GM10847 (cell line): ENCODE results near the gene MSANTD1.

Source experiments
- POLR2A ChIP-seq: IDR thresholded peaks from 2 replicates; pipeline ENCODE4 v1.6.1; 2011; ENCODE audit not compliant: insufficient read length; ENCODE audit errors: extremely low read depth

The MSANTD1 gene

DNA sequence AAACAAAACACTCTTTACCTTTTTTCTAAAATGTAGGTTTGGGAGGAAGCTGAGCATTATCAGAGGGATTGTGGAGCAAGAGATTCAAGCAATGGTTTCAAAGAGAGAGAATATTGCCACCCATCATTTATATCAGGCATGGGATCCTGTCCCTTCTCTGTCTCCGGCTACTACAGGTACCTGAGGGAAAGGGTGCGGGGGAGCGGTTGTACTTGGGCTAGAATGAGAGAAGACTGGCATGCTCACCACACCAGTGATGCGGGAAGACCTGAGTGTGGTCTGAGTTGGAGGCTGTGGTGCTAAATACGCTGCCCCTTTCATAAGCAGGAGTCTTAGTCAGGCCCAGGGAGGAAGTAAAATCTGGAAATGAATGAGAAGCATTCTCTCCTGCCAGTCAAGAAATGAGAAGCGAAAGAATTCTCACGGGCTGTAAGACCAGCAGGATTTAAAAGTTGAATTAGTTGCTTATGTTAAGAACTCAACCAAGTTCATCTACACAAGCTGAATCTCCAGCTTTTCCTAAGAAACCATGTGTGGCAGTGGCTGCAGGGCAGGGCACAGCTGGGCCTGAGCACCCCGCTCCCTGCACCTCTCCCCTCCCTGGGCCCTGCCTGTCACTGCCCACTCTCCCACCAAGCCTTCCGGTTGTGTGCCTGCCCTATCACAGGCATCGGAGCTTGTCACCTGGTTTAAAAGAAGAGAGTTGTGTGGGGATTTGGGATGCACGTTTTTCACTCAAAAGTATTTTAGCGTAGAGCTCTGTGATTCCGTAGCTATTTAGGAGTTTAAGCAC is 24.8 kb upstream of the MSANTD1 start:
- no peak for TF ChIP-seq POLR2A

DNA sequence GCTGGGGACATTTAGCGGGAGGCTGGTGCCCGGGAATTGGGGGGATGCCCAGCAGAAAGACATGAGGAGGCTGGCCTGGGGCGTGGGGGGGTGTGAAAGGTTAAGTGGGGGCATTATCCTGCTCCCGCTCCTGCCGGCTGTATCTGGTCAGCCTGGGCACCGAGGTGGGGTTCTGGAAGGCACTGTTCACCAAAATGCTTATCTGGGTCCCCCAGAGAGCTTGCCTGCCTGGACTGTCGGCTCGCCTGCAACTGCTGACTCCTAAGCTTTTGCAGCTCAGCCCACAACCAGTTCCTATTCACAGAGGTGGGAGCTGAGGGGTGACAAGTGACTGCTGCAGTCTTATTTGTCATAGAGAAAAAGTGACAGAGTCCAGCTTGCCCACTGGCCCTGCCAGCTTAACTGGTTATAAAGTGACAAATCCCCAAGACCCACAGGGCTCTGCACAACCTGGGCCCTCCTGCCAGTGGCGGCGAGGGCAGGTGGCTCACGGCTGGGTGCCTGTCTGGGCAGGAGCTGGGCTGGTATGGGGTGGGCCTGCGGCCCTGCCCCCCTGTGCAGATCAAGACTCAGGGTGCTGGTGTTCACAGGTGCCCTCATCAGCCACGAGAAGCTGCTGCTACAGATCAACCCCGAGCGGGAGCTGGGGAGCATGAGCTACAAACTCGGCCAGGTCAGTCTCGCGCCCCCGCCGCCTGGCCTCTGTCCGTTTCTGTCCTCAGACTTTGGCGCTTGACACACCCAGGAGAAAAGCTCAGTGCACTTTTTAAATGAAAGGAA is 23.7 kb upstream of the MSANTD1 start:
- TF ChIP-seq POLR2A = no peak

DNA sequence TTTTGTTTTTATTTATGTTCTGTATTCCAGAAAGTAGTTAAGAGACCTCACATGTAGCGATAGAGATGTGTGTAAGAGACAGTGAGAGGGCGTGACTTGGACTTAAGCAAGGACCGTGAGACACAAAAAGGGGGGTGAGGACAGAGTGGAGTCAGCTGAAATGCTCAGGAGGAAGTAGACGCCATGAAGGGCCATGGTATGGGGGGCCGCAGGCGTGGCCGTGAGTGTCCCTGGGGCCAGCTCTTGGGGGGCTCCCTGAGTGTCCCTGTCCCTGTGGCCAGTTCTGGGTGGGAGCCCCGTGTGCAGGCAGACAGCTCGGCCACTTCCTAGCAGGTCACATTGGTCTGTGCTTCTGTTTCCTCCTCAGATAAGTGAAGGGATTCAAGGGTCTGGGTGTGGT is 23.0 kb upstream of the MSANTD1 start:
- TF ChIP-seq POLR2A = no peak

DNA sequence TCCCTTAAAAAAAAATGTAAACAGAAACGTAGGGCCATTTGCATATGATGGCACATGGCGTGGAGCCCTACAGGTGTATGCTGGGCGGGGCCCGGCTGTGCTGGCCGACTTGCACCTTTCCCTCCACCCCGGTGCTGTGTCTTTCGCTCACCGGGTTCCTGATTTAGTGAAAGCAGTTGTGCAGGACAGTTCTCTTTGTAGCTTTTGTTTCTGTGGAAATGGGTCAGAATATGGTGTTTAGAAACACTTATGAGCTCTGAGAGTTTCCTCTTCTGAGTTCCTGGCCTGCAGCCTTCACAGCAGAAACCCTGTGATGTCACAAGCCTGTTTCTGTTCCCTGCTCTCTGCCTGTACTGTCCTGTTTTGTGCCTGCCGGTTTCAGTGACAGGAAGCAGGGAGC is 22.5 kb upstream of the MSANTD1 start:
- TF ChIP-seq POLR2A = no peak

DNA sequence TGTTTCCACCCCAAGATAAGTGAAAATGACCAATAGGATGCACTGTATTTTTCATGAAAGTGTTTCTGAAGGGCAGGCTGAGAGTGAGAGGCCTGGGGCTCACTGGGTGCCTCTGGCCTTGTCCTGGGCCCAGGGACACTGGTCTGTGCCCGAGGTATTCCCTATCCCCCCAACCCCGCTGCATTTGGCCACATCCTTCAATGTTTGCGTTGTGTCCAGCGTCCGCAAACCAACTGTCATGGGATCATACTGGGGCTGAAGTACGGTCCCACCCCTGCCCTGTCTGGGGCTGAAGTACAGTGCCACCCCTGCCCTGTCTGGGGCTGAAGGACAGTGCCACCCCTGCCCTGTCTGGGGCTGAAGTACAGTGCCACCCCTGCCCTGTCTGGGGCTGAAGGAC is 22.0 kb upstream of the MSANTD1 start:
- no peak for TF ChIP-seq POLR2A

DNA sequence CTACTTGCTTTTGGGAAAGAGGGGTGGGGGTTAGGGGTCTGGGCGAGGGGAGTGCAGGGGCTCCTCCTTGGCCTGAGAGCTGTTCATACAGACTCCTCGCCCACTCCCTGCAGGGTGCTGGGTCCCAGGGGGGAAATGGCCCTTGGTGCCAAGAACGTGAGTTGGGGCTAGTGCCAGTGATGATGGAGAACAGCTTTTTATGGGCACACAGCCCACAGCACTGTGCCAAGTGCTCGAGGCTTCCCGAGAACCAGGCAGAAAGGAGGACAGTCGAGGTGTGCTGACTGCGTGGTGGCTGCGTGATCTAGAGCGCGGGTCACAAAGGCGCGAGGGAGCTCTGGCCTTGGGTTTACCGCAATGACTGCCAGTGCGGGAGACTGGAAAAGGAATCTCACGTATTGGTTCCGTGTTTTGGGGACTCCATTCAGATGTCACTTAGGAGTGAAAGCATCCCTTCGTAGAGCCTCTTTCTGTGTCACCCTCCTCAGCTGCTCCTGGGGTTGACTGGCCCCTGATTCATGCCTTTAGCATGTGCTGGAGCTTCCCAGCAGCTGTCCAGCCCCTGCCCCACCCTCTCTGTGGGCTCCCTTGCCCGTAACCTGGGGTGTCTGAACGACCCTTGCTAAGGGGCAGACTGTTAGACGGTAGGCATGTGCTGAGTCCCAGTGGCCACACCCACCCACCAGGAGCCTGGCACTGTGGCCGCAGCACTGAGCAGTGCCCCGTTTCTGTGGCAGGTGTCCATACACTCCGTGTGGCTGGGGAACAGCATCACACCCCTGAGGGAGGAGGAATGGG is 20.9 kb upstream of the MSANTD1 start:
- TF ChIP-seq POLR2A = no peak

- TF ChIP-seq POLR2A = no peak
These were observed 20.1 kb upstream of the MSANTD1 start for GRCh38 chr4:3228881-3229280.

DNA sequence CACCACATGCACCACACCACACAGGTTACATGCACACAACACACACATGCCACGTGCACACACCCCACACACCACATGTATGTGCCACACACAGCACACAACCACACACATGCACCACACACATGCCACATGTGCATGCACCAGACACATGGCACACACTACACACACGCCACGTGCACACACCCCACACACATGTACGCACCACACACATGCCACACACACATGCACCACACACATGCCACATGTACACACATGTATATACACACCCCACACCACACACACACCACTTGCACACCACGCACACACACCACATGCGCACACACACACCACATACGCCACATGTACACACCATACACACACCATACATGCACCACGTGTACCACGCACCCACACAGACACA is 19.6 kb upstream of the MSANTD1 start:
- TF ChIP-seq POLR2A = no peak

DNA sequence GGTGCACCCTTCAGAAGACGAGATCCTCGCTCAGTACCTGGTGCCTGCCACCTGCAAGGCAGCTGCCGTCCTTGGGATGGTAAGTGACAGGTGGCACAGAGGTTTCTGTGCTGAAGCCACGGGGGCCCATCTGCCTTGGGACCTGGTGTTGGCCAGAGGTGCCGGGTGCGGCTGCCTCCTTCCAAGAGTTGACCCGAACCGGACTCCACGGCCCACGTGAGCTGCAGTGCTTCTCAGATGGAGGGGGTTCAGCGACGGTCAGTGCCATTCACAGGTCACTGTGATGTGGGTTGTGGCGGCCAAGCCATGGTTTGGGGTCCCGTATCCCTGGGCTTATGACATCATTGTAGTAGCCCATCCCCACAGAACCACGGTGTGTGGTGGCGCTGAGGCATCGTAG is 19.0 kb upstream of the MSANTD1 start:
- no peak for TF ChIP-seq POLR2A

DNA sequence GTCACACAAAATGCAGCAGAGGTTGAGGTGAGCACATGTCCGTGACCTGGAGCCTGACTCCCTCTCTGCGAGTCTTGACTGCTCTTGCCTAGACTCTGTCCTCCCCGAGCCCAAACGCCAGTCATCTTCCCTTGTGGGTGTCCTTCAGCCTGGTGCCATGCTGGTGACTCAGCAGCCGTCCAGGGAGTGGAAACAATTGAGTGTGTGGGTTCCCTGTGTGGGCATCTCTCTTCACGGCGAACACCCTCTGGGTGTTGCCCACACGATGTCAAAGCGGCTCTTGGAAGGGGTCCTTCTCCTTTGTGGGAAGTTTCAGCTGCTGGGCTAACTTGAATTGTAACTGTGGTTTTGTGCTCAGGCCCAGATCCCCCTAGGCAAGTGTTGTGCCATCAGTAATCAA is 17.5 kb upstream of the MSANTD1 start:
- TF ChIP-seq POLR2A = no peak

DNA sequence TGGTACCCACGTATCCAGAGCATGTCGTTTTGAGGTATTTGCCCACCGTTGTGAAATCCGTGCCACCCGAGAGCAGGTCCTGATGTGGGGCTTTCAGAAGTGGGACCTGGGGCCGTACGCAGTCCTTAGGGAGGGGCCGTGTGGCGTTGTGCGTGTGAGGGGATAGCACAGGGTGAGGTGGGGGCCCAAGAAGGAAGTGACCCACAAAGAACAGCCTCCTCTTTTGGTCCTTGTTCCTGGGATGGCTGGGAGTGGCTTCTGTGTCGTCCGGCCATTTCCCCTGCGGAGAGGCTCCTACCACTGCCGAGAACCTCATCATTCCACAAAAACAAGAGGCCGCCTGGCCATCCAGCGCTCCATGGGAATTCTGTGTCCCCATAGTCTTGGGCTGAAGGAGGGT is 17.0 kb upstream of the MSANTD1 start:
- TF ChIP-seq POLR2A = no peak

GRCh38 chr4:3232871-3233271 is 16.1 kb upstream of the MSANTD1 start:
- no peak for TF ChIP-seq POLR2A

- TF ChIP-seq POLR2A = no peak
These were observed 15.4 kb upstream of the MSANTD1 start for GRCh38 chr4:3233391-3234071.

DNA sequence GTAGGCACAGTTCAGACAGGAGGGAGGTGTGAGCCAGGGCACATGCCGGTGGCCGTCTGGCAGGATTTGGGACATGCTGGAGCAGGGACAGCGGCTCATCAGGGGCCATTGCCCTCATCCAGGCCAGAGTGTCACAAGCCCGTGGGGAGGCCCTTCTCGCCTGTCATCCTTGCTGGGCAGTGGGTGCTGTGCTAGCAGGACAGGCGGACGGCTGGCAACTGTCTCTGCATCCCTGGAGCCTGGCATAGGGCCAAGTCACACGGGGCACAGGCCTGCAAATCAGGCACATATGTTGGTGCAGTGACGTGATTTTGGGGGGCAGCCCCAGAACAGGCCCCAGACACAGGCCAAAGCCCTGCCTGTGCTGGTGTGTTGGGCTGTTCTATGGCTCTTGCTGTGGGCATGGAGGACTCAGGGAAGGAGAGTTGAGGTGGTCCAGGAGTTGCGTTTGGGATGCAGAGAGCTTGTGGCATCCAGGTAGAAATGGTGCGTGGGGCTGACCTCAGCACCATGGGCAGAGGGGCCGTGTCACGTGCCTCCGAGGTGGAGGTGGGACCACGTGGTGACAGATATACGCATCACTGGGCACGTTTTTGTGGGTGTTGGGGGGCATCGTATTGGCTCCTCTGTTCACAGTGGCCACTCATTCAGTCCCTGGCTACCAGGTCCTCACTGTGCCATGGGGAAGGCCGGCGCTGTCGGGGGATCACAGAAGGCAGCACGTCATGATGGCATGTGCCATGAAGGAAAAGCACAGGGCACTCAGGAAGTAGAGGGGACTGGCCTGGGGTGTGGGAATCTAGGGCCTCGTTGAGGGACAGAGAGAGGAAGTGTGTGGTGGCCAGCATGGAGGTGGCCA is 14.6 kb upstream of the MSANTD1 start:
- no peak for TF ChIP-seq POLR2A
